H7 (cell line): ENCODE measurements around the gene HMOX1. TPM values are rescaled to one million over a fixed set of nuclear protein-coding genes. Genes with fewer than 3 reads are reported as not detected.
"Not testable (repeated sequence)": the region's sequence is repeated elsewhere in the genome, so short reads cannot be mapped to it uniquely, and the experiment has no call there.

Experiments
- DNase-seq: peaks from one replicate; pipeline ENCODE4 v3.0.0; 2012
- H3K27me3 ChIP-seq: 2 replicates; pipeline ENCODE4 v1.6.0; 2011; ENCODE audit warnings: mild to moderate bottlenecking, low read length; ENCODE audit not compliant: control insufficient read depth, insufficient read depth
- H3K36me3 ChIP-seq: replicated peaks from 2 replicates; pipeline ENCODE4 v1.5.1; 2011; ENCODE audit warnings: low read length; ENCODE audit not compliant: control insufficient read depth, insufficient read depth
- H3K4me3 ChIP-seq: 2 replicates; pipeline ENCODE4 v1.5.1; 2011; ENCODE audit warnings: low read depth, mild to moderate bottlenecking, control low read depth, low read length, moderate library complexity; ENCODE audit not compliant: insufficient read depth
- total RNA-seq: library from RNA; depleted of rRNA; stranded (reverse); fragments of >200 nt; shearing (Covaris generic); gene quantifications from 2 replicates; pipeline ENCODE4 v1.2.3, GENCODE V29; 2014

HMOX1 gene
- total RNA-seq, 1 experiment from 2014 or later = 20.6 TPM

DNA sequence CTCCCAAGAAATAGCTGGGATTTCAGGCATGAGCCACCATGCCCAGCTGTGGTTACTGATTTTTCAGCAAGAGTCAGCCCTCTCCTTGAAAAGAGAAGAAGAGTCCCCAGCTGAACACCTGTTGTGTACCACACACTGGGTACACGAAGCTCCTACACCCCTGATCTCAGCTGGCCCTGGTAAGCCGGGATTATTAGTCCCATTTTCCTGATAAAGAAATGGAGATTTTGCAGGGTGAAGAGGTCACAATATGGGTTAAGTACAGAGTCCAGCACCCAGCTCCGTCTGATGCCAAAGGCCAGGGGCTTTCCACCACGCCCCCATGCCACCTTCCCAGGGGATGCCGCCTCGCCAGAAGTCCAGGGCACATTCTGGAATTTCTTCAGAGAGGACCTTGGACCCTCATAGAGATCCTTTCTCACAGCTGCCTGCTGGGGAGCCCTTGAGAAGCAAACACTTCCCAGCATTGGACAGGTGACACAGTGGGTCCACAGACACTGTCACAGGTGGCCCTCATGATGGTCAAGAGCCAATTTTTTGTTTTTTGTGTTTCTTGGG, 19.8 kb upstream of the HMOX1 start:
- H3K36me3 ChIP-seq = no peaks in the 10 kb centered on the region
- H3K27me3 ChIP-seq = no peaks in the 10 kb centered on the region

DNA sequence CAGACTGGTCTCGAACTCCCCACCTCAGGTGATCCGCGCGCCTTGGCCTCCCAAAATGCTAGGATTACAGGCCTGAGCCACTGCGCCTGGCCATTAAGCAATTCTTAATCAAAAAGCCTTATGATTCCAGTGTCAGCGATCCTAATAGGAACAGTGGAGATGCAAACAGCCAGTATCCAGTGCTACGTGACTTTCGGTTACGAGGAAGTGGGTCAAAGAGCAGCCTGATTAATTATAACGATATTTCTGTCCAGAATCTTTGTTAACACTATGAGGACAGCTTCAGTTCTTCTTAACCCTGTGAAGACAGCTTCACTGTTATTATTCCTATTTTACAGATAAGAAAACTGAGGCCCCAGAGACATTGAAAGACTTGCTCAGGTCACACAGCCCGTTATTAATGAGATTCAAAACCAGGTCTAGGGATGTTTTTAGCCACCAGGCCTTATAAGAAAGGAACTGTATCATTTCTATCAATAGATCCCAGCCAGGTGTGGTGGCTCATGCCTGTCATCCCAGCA, 17.3 kb upstream of the HMOX1 start:
- no peak overlapping the region for H3K4me3 ChIP-seq
- no peaks in the 10 kb centered on the region for H3K36me3 ChIP-seq
- H3K27me3 ChIP-seq = no peaks in the 10 kb centered on the region
- no peak for DNase-seq

More for the DNA sequence above, 19.8 kb upstream of the HMOX1 start:
- no peak for DNase-seq
- no peak overlapping the region for H3K4me3 ChIP-seq

DNA sequence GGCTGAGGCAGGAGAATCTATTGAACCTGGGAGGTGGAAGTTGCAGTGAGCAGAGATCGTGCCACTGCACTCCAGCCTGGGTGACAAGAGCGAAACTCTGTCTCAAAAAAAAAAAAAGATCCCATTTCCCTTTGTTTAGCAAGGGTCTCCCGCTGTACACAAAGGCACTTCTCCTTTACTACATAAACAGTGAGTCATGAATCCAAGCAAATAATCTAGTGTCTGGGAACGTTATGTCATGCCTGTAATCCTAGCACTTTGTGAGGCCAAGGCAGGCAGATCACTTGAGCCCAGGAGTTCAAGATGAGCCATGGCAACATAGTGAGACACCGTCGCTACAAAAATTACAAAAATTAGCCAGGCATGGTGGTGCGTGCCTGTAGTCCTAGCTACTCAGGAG, 16.7 kb upstream of the HMOX1 start:
- not testable (repeated sequence) for H3K36me3 ChIP-seq, H3K4me3 ChIP-seq, H3K27me3 ChIP-seq, DNase-seq

DNA sequence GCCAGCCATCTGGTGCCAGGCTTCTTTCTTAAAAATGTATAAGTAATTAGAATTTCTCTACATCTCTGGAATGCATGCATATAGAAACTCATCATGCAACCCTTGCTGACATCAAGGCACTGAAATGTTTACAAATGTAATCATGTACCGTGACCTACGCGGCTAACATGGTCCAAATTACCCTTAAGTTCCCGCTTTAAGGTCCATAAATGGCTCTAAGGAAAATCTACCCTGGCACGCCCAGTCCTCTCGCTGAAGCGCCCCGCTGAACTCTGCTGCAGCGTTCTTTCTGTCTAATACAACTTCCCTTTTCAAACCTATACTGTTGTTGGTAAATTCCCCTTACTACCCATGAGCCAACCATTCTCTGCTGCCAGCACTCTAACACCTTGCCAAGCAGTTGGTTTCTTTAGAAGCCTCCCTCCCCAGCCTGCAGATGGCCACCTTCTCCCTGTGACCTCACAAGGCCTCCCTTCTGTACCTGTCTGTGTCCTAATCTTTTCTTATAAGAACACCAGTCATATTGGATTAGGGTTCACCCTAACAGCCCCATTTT, 13.5 kb upstream of the HMOX1 start:
- Histone ChIP-seq H3K36me3 (no peaks in the 10 kb centered on the region), H3K4me3 (no peak overlapping the region), H3K27me3 (no peaks in the 10 kb centered on the region)
- DNase-seq = no peak

DNA sequence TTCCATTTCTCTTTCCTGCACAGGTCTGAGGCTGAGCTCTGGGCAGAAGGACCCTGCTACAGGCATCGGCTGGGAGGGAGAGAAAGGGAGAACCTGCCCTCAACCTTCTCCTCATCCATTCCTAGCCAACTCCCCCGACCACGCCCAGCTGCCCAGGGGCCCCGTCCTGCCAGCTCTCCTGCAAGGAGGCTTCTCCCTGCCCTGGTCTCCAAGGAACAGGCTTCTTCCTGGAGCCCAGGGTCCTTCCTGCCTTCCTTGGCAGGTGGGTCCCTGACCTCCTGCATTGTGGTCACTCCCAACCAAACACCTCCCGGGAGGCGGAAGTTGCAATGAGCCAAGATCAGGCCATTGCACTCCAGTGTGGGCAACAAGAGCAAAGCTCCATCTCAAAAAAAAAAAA, 12.5 kb upstream of the HMOX1 start:
- peak; percentile 47 for DNase-seq
- Histone ChIP-seq H3K27me3 (no peaks in the 10 kb centered on the region), H3K36me3 (no peaks in the 10 kb centered on the region), H3K4me3 (no peak overlapping the region)

DNA sequence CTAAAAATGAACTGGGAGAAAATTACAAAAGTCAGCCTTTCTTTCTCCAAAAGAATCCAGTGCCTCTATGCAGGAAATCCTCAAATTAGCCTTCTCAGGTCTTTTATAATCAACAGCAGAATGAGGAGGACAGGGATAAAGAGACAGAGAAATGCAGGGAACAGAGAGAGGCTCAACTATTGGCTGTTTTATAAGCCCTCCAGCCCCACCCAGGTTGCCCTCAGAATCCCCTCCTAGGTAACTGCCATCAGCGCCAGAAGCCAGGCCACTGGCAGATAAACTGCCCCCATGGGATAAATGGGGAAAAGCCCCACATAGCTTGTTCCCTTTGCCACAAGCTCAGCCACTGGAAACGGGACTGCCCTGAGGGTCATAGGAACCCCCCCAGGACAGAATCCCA, 10.9 kb upstream of the HMOX1 start:
- no peak for DNase-seq
- Histone ChIP-seq H3K36me3 (no peaks in the 10 kb centered on the region), H3K4me3 (no peak overlapping the region), H3K27me3 (no peaks in the 10 kb centered on the region)

DNA sequence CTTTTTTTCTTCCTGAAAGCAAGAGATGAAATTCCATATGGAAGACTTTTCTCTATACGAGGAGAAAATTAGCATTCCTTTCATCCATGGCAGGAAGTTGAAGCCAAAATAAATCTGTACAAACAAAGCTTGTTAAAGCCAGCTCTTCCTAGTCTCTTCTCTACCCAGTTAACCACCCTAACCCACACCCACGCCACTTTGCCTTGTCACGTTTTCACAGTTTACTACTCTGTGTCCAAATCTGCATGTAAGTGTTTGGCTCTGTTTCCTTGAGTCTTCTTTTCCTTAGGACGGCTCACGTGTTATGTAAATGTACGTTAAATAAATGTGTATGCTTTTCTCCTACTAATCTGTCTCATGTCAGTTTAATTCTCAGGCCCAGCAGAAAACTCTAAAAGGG, 7.1 kb upstream of the HMOX1 start:
- Histone ChIP-seq H3K27me3 (no peaks in the 10 kb centered on the region), H3K36me3 (no peaks in the 10 kb centered on the region)
- DNase-seq = no peak

DNA sequence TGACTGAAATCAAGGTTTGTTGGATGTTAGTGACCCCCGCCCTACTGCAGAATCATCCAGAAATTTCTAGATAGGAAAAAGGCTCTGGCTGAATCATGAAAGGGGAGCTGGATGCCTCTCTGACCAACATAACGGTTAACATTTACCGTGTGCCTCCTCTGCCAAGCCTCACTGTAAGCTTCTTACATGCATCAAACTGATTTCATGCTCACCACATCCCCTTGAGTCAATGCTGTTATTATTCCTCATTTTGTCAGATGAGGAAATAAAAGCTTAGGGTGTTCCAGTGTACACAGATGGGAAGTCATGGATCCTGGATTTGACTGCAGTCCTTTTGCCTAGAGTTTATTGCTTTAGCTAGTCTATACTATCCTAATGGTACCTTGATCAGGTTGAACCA, 5.9 kb upstream of the HMOX1 start:
- Histone ChIP-seq H3K4me3 (no peak overlapping the region), H3K27me3 (no peaks in the 10 kb centered on the region), H3K36me3 (no peaks in the 10 kb centered on the region)
- no peak for DNase-seq

More for the DNA sequence above, 7.1 kb upstream of the HMOX1 start:
- H3K4me3 ChIP-seq = no peak overlapping the region

DNA sequence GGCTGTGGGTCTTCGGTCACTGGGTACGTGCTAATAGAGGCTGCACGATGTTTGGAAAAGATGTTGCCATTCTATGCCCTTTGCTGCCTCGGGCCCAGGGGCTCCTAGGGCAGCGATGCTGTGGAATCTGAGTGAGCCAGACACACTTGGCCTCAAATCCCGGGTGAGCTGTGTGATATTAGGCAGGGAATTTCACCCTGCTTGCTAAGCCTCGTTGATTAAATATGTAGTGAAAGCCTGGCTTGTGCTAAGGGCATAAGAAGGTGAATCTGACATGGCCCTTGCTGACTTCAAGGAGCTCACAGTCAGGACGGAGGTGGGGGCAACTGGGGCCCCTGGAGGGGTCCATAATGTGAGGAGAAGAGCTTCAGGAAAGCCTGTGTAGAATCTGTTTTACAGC, 5.4 kb upstream of the HMOX1 start:
- Histone ChIP-seq H3K36me3 (no peaks in the 10 kb centered on the region), H3K27me3 (no peaks in the 10 kb centered on the region; the same call in 1 of the 2 replicates), H3K4me3 (no peak overlapping the region)
- no peak for DNase-seq

DNA sequence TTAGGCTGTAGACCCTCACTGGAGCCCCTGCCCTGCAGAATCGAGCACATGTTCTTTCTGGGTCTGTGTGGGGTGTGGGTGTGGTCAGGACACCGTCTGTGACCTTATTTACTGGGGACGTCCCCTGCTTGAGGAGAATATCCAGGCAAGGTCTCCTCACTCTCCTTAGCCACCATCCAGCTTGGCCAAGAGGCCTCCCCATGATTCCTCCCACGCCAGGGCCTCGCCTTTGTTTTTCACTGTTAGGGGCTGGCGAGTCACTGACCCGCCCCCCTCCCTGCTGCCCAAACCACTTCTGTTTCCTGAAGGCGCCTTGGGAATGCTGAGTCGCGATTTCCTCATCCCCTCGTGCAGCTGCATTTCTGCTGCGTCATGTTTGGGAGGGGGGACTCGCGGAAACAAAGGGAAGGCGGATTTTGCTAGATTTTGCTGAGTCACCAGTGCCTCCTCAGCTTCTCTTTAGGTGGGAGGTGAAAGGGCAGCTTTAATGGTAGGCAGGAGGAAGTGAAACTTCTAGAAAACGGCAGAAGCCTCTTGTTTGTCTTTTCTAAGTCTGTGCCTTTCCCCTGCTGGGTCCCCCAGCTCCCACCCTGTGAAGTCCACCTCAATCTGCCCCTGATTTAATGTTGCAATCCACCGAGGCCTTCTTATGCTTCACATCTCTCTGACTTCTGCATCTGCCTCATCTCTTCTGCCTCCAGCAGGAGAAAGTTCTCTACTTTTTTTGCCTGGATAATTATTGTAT, 4.0 kb upstream of the HMOX1 start:
- H3K36me3 ChIP-seq = no peaks in the 10 kb centered on the region
- no peak overlapping the region for H3K4me3 ChIP-seq
- DNase-seq = peak; percentile 90
- H3K27me3 ChIP-seq = no peaks in the 10 kb centered on the region; the same call in 1 of the 2 replicates

DNA sequence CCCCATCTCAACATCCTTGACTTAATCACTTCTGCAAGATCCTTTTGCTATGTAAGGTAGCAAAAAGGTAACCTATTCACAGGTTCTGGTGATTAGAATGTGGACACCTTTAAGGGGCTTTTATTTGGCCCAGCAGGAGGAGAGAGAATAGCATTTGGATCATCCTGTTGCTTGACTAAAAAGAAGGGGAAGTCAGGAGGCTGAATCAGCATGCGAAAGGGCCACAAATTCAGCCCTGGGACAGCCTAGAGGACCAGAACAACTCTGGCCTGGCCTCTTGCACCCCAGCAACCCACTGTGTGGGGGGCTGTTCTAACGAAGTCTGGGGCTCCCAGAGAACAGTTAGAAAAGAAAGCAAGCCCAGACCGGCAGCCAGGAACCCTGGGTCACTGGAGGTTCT, 3.2 kb upstream of the HMOX1 start:
- Histone ChIP-seq H3K27me3 (no peaks in the 10 kb centered on the region; the same call in 1 of the 2 replicates), H3K4me3 (no peak overlapping the region), H3K36me3 (no peaks in the 10 kb centered on the region)
- no peak for DNase-seq

DNA sequence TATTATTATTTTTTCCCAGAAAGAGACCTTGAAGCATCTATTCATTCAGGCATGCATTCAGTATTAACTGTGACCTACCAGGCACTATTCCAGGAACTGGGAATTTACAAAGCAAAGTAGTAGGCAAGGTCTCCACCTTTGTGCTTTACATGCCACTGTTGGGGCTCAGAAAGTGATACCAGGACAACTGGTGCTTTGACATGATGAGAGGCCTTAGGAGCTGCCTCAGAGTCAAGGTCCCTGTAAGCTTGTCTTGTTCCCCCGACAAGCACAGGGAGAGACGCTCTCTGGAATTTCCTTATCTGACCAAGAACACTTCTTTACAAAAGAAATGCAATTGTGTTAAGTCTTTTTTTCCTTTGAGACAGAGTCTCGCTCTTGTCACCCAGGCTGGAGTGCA, 2.3 kb upstream of the HMOX1 start:
- DNase-seq = no peak
- H3K27me3 ChIP-seq = no peaks in the 10 kb centered on the region; the same call in 1 of the 2 replicates
- no peak overlapping the region for H3K4me3 ChIP-seq
- no peaks in the 10 kb centered on the region for H3K36me3 ChIP-seq

DNA sequence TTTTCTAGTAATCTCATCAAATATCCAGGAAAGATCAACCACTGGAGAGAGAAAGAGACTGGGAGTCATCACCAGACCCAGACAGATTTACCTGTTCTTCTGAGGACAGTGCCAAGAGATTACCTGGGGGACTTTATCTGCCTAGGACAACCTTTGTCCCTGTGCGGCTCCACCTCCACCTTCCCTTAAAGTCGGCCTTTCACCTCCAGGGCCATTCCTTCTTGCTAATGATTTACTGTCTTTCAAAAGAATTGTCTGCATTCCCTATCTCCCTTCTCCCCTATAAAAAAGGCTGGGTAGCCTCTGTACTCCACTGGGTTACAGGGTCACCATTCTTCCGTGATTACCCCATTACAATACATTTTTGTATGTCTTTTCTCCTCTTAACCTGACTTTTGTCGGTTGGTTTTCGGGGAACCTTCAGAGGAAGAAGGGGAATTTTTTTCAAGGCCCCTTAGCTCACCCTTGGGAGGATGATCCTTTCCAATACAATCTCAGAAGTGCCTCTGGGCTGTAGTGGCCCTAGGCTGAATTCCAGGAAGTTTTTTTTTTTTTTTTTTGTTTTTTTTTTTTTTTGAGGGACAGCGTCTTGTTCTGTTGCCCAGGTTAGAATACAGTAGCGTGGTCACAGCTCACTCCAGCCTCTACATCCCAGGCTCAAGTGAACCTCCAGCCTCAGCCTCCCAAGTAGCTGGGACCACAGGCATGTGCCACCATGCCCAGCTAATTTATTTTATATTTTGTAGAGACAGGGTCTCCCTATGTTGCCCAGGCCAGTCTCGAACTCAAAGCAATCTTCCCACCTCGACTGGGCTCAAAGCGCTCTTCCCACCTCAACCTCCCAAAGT, 1.5 kb upstream of the HMOX1 start:
- DNase-seq = no peak
- Histone ChIP-seq H3K27me3 (no peaks in the 10 kb centered on the region; the same call in 1 of the 2 replicates), H3K4me3 (no peak overlapping the region), H3K36me3 (no peaks in the 10 kb centered on the region)

DNA sequence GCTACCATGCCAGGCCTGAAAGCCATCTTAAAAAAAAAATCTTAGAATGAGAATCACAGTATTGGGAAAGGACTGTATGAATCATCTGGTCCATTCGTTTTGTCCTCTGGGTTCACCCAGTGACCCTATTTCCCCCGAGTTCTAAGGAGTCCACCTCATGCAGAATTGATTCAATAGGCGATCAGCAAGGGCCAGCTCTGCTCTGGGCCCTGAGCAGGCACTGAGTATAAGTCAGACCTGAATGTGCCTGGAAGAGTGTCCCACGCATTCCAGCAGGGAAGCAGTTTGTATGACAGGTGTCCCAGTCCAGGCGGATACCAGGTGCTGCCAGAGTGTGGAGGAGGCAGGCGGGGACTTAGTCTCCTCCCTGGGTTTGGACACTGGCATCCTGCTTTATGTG, 883 bp upstream of the HMOX1 start:
- Histone ChIP-seq H3K27me3 (no peaks in the 10 kb centered on the region; the same call in 1 of the 2 replicates), H3K36me3 (no peaks in the 10 kb centered on the region), H3K4me3 (no peak overlapping the region)
- no peak for DNase-seq
